H1 (cell line): Measurements from ENCODE around the gene NLRC3. TPM values are rescaled to one million over a fixed set of nuclear protein-coding genes. Genes with fewer than 3 reads are reported as not detected.

Experiments used
- POLR2A ChIP-seq, 2 experiments: IDR thresholded peaks; 1 replicate in 1 of 2; 2 replicates in 1 of 2; pipeline ENCODE4 v1.6.1; 2011; ENCODE audit warnings: low read depth in 2 of 2, low read length in 2 of 2, mild to moderate bottlenecking in 2 of 2; ENCODE audit errors: control extremely low read depth in 1 of 2
- RFX5 ChIP-seq: IDR thresholded peaks from 2 replicates; pipeline ENCODE4 v1.6.1; 2011; ENCODE audit warnings: low read depth, low read length, improper control_type of control experiment, borderline replicate concordance
- SIN3A ChIP-seq, 2 experiments: IDR thresholded peaks in 1 of 2; conservative IDR thresholded peaks in 1 of 2; 2 replicates each; pipeline ENCODE4 v1.6.1; 2011 to 2012; ENCODE audit warnings: low read length in 2 of 2, improper control_type of control experiment in 1 of 2, low read depth in 1 of 2, mild to moderate bottlenecking in 1 of 2
- polyA plus RNA-seq, 7 experiments: library from polyadenylated mRNA; depleted of rRNA in 3 of 7; stranded (reverse) in 5 of 7; unstranded in 2 of 7; fragments of >200 nt in 5 of 7; fragments of 200-250 nt in 2 of 7; gene quantifications; 1 replicate in 5 of 7; 2 replicates in 1 of 7; 4 replicates in 1 of 7; pipeline versions ENCODE4 v1.2.1 to v1.2.3, GENCODE V29; 2011 to 2013; ENCODE audit warnings: missing spikeins in 2 of 7, mixed read lengths in 2 of 7
- total RNA-seq: library from RNA; stranded (reverse); fragmentation: NEBNext Ultra II Directional; extraction: Animal tissue kit (Norgen Biotek cat#: 25700); gene quantifications from 2 replicates; pipeline ENCODE4 v1.2.1, GENCODE V29; 2021
- TF ChIP-seq, protein P1 (sequence below): fragments of 300-600 bp; sonication (generic); IDR thresholded peaks from 2 replicates; pipeline ENCODE4 v1.7.1; 2012; ENCODE audit warnings: low read length, moderate library complexity, mild to moderate bottlenecking, inconsistent platforms; ENCODE audit not compliant: insufficient replicate concordance

Gene NLRC3
- total and polyA plus RNA-seq, 2 of the 8 experiments (the other 6 are each of a cell fraction or from before 2014, with no cell fraction given): 0.18 to 0.20 TPM

GRCh38 chr16:3618769-3619141 is 41.6 kb upstream of the NLRC3 start (continued):
- TF ChIP-seq SIN3A (conservative IDR thresholded peaks at IDR 0.05 in 1 of 2, IDR thresholded peaks at IDR 0.05 in 1 of 2; ENCODE audit: low read depth in 1 of 2, low read length in 2 of 2): no peak
- no peak for TF ChIP-seq POLR2A (IDR thresholded peaks at IDR 0.05; ENCODE audit: control extremely low read depth in 1 of 2, low read depth in 2 of 2, low read length in 2 of 2)
- TF ChIP-seq RFX5: no peak
- TF ChIP-seq, protein P1, sequence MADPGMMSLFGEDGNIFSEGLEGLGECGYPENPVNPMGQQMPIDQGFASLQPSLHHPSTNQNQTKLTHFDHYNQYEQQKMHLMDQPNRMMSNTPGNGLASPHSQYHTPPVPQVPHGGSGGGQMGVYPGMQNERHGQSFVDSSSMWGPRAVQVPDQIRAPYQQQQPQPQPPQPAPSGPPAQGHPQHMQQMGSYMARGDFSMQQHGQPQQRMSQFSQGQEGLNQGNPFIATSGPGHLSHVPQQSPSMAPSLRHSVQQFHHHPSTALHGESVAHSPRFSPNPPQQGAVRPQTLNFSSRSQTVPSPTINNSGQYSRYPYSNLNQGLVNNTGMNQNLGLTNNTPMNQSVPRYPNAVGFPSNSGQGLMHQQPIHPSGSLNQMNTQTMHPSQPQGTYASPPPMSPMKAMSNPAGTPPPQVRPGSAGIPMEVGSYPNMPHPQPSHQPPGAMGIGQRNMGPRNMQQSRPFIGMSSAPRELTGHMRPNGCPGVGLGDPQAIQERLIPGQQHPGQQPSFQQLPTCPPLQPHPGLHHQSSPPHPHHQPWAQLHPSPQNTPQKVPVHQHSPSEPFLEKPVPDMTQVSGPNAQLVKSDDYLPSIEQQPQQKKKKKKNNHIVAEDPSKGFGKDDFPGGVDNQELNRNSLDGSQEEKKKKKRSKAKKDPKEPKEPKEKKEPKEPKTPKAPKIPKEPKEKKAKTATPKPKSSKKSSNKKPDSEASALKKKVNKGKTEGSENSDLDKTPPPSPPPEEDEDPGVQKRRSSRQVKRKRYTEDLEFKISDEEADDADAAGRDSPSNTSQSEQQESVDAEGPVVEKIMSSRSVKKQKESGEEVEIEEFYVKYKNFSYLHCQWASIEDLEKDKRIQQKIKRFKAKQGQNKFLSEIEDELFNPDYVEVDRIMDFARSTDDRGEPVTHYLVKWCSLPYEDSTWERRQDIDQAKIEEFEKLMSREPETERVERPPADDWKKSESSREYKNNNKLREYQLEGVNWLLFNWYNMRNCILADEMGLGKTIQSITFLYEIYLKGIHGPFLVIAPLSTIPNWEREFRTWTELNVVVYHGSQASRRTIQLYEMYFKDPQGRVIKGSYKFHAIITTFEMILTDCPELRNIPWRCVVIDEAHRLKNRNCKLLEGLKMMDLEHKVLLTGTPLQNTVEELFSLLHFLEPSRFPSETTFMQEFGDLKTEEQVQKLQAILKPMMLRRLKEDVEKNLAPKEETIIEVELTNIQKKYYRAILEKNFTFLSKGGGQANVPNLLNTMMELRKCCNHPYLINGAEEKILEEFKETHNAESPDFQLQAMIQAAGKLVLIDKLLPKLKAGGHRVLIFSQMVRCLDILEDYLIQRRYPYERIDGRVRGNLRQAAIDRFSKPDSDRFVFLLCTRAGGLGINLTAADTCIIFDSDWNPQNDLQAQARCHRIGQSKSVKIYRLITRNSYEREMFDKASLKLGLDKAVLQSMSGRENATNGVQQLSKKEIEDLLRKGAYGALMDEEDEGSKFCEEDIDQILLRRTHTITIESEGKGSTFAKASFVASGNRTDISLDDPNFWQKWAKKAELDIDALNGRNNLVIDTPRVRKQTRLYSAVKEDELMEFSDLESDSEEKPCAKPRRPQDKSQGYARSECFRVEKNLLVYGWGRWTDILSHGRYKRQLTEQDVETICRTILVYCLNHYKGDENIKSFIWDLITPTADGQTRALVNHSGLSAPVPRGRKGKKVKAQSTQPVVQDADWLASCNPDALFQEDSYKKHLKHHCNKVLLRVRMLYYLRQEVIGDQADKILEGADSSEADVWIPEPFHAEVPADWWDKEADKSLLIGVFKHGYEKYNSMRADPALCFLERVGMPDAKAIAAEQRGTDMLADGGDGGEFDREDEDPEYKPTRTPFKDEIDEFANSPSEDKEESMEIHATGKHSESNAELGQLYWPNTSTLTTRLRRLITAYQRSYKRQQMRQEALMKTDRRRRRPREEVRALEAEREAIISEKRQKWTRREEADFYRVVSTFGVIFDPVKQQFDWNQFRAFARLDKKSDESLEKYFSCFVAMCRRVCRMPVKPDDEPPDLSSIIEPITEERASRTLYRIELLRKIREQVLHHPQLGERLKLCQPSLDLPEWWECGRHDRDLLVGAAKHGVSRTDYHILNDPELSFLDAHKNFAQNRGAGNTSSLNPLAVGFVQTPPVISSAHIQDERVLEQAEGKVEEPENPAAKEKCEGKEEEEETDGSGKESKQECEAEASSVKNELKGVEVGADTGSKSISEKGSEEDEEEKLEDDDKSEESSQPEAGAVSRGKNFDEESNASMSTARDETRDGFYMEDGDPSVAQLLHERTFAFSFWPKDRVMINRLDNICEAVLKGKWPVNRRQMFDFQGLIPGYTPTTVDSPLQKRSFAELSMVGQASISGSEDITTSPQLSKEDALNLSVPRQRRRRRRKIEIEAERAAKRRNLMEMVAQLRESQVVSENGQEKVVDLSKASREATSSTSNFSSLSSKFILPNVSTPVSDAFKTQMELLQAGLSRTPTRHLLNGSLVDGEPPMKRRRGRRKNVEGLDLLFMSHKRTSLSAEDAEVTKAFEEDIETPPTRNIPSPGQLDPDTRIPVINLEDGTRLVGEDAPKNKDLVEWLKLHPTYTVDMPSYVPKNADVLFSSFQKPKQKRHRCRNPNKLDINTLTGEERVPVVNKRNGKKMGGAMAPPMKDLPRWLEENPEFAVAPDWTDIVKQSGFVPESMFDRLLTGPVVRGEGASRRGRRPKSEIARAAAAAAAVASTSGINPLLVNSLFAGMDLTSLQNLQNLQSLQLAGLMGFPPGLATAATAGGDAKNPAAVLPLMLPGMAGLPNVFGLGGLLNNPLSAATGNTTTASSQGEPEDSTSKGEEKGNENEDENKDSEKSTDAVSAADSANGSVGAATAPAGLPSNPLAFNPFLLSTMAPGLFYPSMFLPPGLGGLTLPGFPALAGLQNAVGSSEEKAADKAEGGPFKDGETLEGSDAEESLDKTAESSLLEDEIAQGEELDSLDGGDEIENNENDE: no peak
